ENCODE data around the gene PHYHIPL. TPM values are rescaled to one million over a fixed set of nuclear protein-coding genes. Genes with fewer than 3 reads are reported as not detected.

Gene PHYHIPL
- total and polyA plus RNA-seq, 2 of the 8 experiments (the other 6 are each of a cell fraction or from before 2014, with no cell fraction given) = 0.23 to 0.48 TPM

DNA sequence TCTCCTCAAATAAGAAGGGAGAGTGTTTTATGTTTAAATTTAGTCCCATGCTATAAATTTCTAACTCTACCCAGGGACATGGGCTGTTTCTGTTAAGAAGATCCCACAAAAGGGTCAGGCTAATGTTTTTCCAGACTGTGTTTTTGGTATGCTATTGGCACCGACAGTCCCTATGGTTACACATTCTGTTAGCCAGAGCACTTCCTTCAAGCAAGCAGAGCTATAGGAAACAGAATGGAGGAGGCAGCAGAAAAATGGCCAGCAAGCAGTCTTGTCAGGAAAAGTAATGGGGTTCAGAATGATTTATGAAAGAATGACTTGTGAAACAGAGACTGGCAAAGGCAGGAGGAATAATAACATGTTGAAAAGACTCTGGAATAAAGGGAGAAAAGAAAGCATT is 44.8 kb upstream of the PHYHIPL start (continued):
- TF ChIP-seq, protein P1, sequence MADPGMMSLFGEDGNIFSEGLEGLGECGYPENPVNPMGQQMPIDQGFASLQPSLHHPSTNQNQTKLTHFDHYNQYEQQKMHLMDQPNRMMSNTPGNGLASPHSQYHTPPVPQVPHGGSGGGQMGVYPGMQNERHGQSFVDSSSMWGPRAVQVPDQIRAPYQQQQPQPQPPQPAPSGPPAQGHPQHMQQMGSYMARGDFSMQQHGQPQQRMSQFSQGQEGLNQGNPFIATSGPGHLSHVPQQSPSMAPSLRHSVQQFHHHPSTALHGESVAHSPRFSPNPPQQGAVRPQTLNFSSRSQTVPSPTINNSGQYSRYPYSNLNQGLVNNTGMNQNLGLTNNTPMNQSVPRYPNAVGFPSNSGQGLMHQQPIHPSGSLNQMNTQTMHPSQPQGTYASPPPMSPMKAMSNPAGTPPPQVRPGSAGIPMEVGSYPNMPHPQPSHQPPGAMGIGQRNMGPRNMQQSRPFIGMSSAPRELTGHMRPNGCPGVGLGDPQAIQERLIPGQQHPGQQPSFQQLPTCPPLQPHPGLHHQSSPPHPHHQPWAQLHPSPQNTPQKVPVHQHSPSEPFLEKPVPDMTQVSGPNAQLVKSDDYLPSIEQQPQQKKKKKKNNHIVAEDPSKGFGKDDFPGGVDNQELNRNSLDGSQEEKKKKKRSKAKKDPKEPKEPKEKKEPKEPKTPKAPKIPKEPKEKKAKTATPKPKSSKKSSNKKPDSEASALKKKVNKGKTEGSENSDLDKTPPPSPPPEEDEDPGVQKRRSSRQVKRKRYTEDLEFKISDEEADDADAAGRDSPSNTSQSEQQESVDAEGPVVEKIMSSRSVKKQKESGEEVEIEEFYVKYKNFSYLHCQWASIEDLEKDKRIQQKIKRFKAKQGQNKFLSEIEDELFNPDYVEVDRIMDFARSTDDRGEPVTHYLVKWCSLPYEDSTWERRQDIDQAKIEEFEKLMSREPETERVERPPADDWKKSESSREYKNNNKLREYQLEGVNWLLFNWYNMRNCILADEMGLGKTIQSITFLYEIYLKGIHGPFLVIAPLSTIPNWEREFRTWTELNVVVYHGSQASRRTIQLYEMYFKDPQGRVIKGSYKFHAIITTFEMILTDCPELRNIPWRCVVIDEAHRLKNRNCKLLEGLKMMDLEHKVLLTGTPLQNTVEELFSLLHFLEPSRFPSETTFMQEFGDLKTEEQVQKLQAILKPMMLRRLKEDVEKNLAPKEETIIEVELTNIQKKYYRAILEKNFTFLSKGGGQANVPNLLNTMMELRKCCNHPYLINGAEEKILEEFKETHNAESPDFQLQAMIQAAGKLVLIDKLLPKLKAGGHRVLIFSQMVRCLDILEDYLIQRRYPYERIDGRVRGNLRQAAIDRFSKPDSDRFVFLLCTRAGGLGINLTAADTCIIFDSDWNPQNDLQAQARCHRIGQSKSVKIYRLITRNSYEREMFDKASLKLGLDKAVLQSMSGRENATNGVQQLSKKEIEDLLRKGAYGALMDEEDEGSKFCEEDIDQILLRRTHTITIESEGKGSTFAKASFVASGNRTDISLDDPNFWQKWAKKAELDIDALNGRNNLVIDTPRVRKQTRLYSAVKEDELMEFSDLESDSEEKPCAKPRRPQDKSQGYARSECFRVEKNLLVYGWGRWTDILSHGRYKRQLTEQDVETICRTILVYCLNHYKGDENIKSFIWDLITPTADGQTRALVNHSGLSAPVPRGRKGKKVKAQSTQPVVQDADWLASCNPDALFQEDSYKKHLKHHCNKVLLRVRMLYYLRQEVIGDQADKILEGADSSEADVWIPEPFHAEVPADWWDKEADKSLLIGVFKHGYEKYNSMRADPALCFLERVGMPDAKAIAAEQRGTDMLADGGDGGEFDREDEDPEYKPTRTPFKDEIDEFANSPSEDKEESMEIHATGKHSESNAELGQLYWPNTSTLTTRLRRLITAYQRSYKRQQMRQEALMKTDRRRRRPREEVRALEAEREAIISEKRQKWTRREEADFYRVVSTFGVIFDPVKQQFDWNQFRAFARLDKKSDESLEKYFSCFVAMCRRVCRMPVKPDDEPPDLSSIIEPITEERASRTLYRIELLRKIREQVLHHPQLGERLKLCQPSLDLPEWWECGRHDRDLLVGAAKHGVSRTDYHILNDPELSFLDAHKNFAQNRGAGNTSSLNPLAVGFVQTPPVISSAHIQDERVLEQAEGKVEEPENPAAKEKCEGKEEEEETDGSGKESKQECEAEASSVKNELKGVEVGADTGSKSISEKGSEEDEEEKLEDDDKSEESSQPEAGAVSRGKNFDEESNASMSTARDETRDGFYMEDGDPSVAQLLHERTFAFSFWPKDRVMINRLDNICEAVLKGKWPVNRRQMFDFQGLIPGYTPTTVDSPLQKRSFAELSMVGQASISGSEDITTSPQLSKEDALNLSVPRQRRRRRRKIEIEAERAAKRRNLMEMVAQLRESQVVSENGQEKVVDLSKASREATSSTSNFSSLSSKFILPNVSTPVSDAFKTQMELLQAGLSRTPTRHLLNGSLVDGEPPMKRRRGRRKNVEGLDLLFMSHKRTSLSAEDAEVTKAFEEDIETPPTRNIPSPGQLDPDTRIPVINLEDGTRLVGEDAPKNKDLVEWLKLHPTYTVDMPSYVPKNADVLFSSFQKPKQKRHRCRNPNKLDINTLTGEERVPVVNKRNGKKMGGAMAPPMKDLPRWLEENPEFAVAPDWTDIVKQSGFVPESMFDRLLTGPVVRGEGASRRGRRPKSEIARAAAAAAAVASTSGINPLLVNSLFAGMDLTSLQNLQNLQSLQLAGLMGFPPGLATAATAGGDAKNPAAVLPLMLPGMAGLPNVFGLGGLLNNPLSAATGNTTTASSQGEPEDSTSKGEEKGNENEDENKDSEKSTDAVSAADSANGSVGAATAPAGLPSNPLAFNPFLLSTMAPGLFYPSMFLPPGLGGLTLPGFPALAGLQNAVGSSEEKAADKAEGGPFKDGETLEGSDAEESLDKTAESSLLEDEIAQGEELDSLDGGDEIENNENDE (IDR thresholded peaks at IDR 0.05; ENCODE audit: insufficient replicate concordance, low read length) = no peak
- TF ChIP-seq TEAD4 (IDR thresholded peaks at IDR 0.05; ENCODE audit: low read depth, low read length) (no peak), KDM1A (IDR thresholded peaks at IDR 0.05; ENCODE audit: borderline replicate concordance, low read length) (no peak)
